Esophagus squamous epithelium (tissue), 5 donors: Measurements from ENCODE around the gene FLT1. TPM values are rescaled to one million over a fixed set of nuclear protein-coding genes. Genes with fewer than 3 reads are reported as not detected.

Source experiments
- DNase-seq: peaks from one replicate; lab custom pipeline; 2025; lab: John Stamatoyannopoulos, UW
- H3K27ac ChIP-seq, 4 donors: fragments of 200-600 bp; sonication (generic); one replicate each; pipeline ENCODE4 v1.5.1; 2016 to 2019; ENCODE audit warnings: mild to moderate bottlenecking in 1 of 4
- H3K27me3 ChIP-seq, 4 donors: fragments of 200-600 bp; sonication (generic); 1 replicate in 3 of 4; 2 replicates in 1 of 4; pipeline versions ENCODE4 v1.5.1 to v1.6.0; 2017 to 2021; ENCODE audit warnings: antibody characterized with exemption in 1 of 4
- H3K36me3 ChIP-seq, 3 donors: fragments of 200-600 bp; sonication (generic); one replicate each; pipeline ENCODE4 v1.5.1; 2016 to 2019
- H3K4me1 ChIP-seq, 3 donors: fragments of 200-600 bp; sonication (generic); one replicate each; pipeline ENCODE4 v1.5.1; 2017 to 2019
- H3K4me3 ChIP-seq, 4 donors: fragments of 200-600 bp; sonication (generic); 1 replicate in 3 of 4; 2 replicates in 1 of 4; pipeline ENCODE4 v1.5.1; 2016 to 2019; ENCODE audit warnings: mild to moderate bottlenecking in 2 of 4, moderate library complexity in 1 of 4
- H3K9me3 ChIP-seq, 3 donors: fragments of 200-600 bp; sonication (generic); one replicate each; pipeline ENCODE4 v1.5.1; 2016 to 2019
- POLR2A ChIP-seq, 4 donors: fragments of 450-650 bp; IDR thresholded peaks; one replicate each; pipeline ENCODE4 v1.6.1; 2017; ENCODE audit warnings: antibody characterized with exemption in 4 of 4, mild to moderate bottlenecking in 4 of 4, moderate library complexity in 3 of 4
- WGBS, 2 donors: methylation state at CpG; one replicate each; pipeline ENCODE4 v1.1.5; 2018; 5-methylcytosine and 5-hydroxymethylcytosine counted together
- intact Hi-C: fragments of 100-400 bp; cut with DNase I; formaldehyde crosslinking; loops from one replicate; pipeline ENCODE4 v1.15.0; 2022
- total RNA-seq, 4 donors: library from RNA; depleted of rRNA; stranded (reverse); fragments of >200 nt; gene quantifications; one replicate each; pipeline ENCODE4 v1.1.0, GENCODE V29; 2016
- TF ChIP-seq, protein P1 (sequence below), 6 experiments: fragments of 450-650 bp in 4 of 6; fragments of 200-600 bp in 2 of 6; sonication (generic) in 2 of 6; IDR thresholded peaks; one replicate each; pipeline ENCODE4 v1.5.1; 2016 to 2019; ENCODE audit warnings: antibody characterized with exemption in 6 of 6, mild to moderate bottlenecking in 4 of 6, moderate library complexity in 4 of 6
- donor health status: DM: yes; HTN: yes; CAD: no.

Gene FLT1
- total RNA-seq, 4 donors from 2014 or later: 2.1 to 16.4 (median 8.9) TPM

DNA sequence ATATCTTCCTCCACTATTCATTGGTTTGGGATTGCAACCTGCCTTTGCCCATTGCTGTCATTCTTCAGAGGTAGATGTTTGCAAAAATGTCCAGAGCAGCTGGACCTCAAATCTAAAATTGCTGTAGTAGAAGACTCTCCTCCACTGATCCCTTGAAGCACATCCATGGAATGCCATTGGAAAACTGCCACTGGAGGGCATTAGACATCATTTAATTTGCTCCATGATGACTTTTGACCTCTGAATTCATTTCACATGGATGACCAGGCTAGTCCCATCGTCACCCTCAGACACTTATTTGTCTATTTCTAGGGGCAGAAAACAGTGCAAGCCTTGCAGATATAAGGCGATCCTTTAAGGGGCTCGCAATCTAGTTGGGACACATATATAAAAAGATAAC lies 33.9 kb upstream of the FLT1 start:
- Histone ChIP-seq H3K27ac (no peak overlapping the region), H3K4me3 (no peak overlapping the region), H3K9me3 (no peaks in the 10 kb centered on the region), H3K4me1 (peaks cover 10 to 29% (median 15%) of the 10 kb centered on the region in 3 donors), H3K36me3 (no peaks in the 10 kb centered on the region), H3K27me3 (peaks cover 6 to 83% (median 10%) of the 10 kb centered on the region in 4 donors)
- 76 to 84% methylated on average over 3 of the region's 3 CpGs for WGBS, 2 donors
- no peak for TF ChIP-seq POLR2A (IDR thresholded peaks at IDR 0.05)
- TF ChIP-seq, protein P1, sequence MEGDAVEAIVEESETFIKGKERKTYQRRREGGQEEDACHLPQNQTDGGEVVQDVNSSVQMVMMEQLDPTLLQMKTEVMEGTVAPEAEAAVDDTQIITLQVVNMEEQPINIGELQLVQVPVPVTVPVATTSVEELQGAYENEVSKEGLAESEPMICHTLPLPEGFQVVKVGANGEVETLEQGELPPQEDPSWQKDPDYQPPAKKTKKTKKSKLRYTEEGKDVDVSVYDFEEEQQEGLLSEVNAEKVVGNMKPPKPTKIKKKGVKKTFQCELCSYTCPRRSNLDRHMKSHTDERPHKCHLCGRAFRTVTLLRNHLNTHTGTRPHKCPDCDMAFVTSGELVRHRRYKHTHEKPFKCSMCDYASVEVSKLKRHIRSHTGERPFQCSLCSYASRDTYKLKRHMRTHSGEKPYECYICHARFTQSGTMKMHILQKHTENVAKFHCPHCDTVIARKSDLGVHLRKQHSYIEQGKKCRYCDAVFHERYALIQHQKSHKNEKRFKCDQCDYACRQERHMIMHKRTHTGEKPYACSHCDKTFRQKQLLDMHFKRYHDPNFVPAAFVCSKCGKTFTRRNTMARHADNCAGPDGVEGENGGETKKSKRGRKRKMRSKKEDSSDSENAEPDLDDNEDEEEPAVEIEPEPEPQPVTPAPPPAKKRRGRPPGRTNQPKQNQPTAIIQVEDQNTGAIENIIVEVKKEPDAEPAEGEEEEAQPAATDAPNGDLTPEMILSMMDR (IDR thresholded peaks at IDR 0.05): no peak
- DNase-seq: no peak
- intact Hi-C loops: no loop called here

DNA sequence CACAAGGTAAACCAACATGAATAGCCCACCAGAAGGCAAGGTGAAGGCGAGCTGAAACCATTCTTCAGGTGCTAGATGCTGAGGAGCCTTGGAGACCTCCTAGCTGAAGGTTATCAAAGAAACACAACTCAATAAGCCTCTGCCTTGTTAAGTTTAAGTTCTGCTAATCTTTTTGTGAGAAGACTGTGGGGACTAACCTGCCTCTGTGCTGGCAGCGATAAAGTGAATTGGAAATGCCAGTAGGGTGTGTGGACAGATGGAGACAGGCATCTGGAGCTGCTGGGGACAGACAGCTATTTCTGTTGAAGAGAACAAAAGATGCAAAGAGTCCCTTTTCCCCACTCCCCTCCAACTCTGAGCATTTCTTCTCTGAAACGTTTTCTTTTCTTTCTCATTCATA lies 33.5 kb upstream of the FLT1 start:
- TF ChIP-seq POLR2A (IDR thresholded peaks at IDR 0.05): no peak
- TF ChIP-seq, protein P1 (IDR thresholded peaks at IDR 0.05): no peak
- H3K36me3 ChIP-seq: no peaks in the 10 kb centered on the region
- no peaks in the 10 kb centered on the region for H3K9me3 ChIP-seq
- peaks cover 6 to 78% (median 9%) of the 10 kb centered on the region in 4 donors for H3K27me3 ChIP-seq
- 35 to 64% methylated on average over 3 of the region's 3 CpGs for WGBS, 2 donors
- no peak overlapping the region for H3K4me3 ChIP-seq
- peaks cover 10 to 29% (median 15%) of the 10 kb centered on the region in 3 donors for H3K4me1 ChIP-seq
- intact Hi-C loops: no loop called here
- no peak for DNase-seq
- no peak overlapping the region for H3K27ac ChIP-seq

DNA sequence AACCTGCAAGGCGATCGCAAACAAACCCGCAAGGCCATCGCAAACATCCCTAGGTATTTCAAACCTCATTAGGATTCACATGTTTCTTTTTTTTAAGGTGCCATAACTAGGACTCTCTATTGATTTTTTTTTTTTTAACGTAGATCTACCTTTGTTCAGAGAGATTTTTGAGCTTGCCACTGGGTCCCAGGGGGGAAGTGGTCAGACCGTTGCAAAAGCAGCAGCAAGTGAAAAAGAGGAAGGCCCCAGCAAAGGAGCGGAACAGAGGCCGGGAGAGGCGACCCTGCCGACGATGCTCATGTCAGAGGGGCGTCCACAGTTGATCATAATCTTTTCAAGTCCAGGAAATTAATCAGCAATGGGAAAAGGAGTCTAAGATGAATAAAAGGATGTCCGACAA lies 32.7 kb upstream of the FLT1 start:
- intact Hi-C loops: no loop called here
- TF ChIP-seq, protein P1 (IDR thresholded peaks at IDR 0.05): no peak
- no peak for TF ChIP-seq POLR2A (IDR thresholded peaks at IDR 0.05)
- H3K27ac ChIP-seq: no peak overlapping the region
- H3K36me3 ChIP-seq: no peaks in the 10 kb centered on the region
- no peaks in the 10 kb centered on the region for H3K9me3 ChIP-seq
- WGBS, 2 donors: 51 to 57% methylated on average over 13 of the region's 13 CpGs
- H3K27me3 ChIP-seq: peaks cover 3 to 75% (median 7%) of the 10 kb centered on the region in 4 donors
- peaks cover 10 to 22% (median 10%) of the 10 kb centered on the region in 3 donors for H3K4me1 ChIP-seq
- no peak overlapping the region for H3K4me3 ChIP-seq
- no peak for DNase-seq

DNA sequence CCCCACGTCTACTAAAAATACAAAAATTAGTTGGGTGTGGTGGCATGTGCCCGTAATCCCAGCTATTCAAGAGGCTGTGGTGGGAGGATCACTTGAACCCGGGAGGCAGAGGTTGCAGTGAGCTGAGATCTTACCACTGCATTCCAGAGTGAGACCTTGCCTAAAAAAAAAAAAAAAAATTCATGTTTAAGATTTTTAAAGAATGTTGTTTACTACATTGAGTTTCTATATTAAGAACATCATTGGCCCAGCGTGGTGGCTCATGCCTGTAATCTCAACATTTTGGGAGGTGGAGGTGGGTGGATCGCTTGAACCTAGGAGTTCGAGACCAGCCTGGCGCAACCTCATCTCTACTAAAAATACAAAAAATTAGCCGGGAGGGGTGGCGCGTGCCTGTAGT lies 31.9 kb upstream of the FLT1 start:
- Histone ChIP-seq H3K4me3 (no peak overlapping the region), H3K9me3 (no peaks in the 10 kb centered on the region), H3K27me3 (peaks cover 0 to 70% (median 6%) of the 10 kb centered on the region in 4 donors), H3K36me3 (no peaks in the 10 kb centered on the region), H3K4me1 (peaks cover 3 to 15% (median 10%) of the 10 kb centered on the region in 3 donors), H3K27ac (no peak overlapping the region)
- WGBS, 2 donors: 73 to 78% methylated on average over 10 of the region's 10 CpGs
- TF ChIP-seq, protein P1 (IDR thresholded peaks at IDR 0.05): no peak
- TF ChIP-seq POLR2A (IDR thresholded peaks at IDR 0.05): no peak
- intact Hi-C loops: no loop called here
- no peak for DNase-seq

DNA sequence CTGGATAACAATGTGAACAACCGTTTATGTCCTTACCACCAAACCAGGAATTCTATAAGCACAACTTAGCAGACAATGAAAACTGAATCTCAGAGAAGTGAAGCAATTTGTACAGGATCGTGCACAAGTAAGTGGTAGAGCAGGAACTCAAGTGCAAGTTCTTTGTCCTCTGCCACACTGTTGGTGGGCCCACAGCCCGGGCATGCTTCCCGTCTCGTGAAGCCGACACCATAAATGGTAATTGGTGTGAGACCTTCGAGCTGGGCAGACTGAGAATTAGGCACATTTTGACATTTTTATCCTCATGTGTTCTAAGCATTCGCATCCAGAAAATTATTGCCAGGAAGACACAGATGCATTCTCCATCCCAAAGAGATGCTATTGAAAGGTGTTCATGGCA lies 27.9 kb upstream of the FLT1 start:
- Histone ChIP-seq H3K27me3 (peaks cover 0 to 30% (median 0%) of the 10 kb centered on the region in 4 donors), H3K4me1 (no peaks in the 10 kb centered on the region), H3K27ac (no peak overlapping the region), H3K4me3 (no peak overlapping the region), H3K36me3 (no peaks in the 10 kb centered on the region), H3K9me3 (no peaks in the 10 kb centered on the region)
- TF ChIP-seq, protein P1 (IDR thresholded peaks at IDR 0.05): no peak
- TF ChIP-seq POLR2A (IDR thresholded peaks at IDR 0.05): no peak
- WGBS, 2 donors: 85% methylated on average over 8 of the region's 8 CpGs
- intact Hi-C loops: no loop called here
- DNase-seq: no peak
